Neural cell (in vitro differentiated cells): Measurements from ENCODE around the gene SND1. TPM values are rescaled to one million over a fixed set of nuclear protein-coding genes. Genes with fewer than 3 reads are reported as not detected.

Experiments used
- H2AFZ ChIP-seq: fragments of 200-600, 300-800 bp; sonication (generic), shearing (Covaris generic); 2 replicates; pipeline ENCODE4 v1.6.0; 2014; ENCODE audit warnings: low read depth, mild to moderate bottlenecking, antibody characterized with exemption, low read length, moderate library complexity
- H3F3A ChIP-seq: fragments of 200-600 bp; shearing (Covaris generic); 2 replicates; pipeline ENCODE4 v1.6.1; 2016; ENCODE audit warnings: mild to moderate bottlenecking, moderate library complexity, mixed read lengths, antibody characterized with exemption, low read length; ENCODE audit not compliant: insufficient read depth, poor library complexity, severe bottlenecking
- H3K27ac ChIP-seq: fragments of 200-600, 300-800 bp; sonication (generic), shearing (Covaris generic); 2 replicates; pipeline ENCODE4 v1.5.1; 2014; ENCODE audit warnings: mild to moderate bottlenecking, low read length, moderate library complexity
- H3K27me3 ChIP-seq: fragments of 300-800, 200-600 bp; sonication (generic), shearing (Covaris generic); 2 replicates; pipeline ENCODE4 v1.6.0; 2014; ENCODE audit warnings: mild to moderate bottlenecking, low read depth, low read length, moderate library complexity; ENCODE audit not compliant: insufficient read depth
- H3K36me3 ChIP-seq: fragments of 300-800, 200-600 bp; sonication (generic), shearing (Covaris generic); 2 replicates; pipeline ENCODE4 v1.5.1; 2014; ENCODE audit warnings: mild to moderate bottlenecking, antibody characterized with exemption, low read length, moderate library complexity; ENCODE audit not compliant: insufficient read depth
- H3K4me2 ChIP-seq: fragments of 300-800, 200-600 bp; sonication (generic), shearing (Covaris generic); 2 replicates; pipeline ENCODE4 v1.6.0; 2014; ENCODE audit warnings: mild to moderate bottlenecking, low read length
- H3K4me3 ChIP-seq: fragments of 300-800, 200-600 bp; sonication (generic), shearing (Covaris generic); 2 replicates; pipeline ENCODE4 v1.5.1; 2014; ENCODE audit warnings: mild to moderate bottlenecking, low read length, moderate library complexity
- H3K79me2 ChIP-seq: fragments of 200-600 bp; shearing (Covaris generic); replicated peaks from 2 replicates; pipeline ENCODE4 v1.6.0; 2014; ENCODE audit warnings: mild to moderate bottlenecking, low read length, moderate library complexity; ENCODE audit not compliant: insufficient read depth
- H3K9ac ChIP-seq: fragments of 300-800, 200-600 bp; sonication (generic), shearing (Covaris generic); 2 replicates; pipeline ENCODE4 v1.6.1; 2016; ENCODE audit warnings: mild to moderate bottlenecking, low read length, mixed read lengths
- H3K9me2 ChIP-seq: fragments of 200-600 bp; shearing (Covaris generic); 2 replicates; pipeline ENCODE4 v1.6.1; 2016; ENCODE audit warnings: mild to moderate bottlenecking, low read length, mixed read lengths; ENCODE audit not compliant: insufficient read depth
- H3K9me3 ChIP-seq: fragments of 200-600, 300-800 bp; sonication (generic), shearing (Covaris generic); 2 replicates; pipeline ENCODE4 v1.6.1; 2016; ENCODE audit warnings: mild to moderate bottlenecking, mixed run types, low read length, moderate library complexity, mixed read lengths
- H4K20me1 ChIP-seq: fragments of 200-600 bp; shearing (Covaris generic); 2 replicates; pipeline ENCODE4 v1.6.1; 2016; ENCODE audit warnings: mild to moderate bottlenecking, mixed run types; ENCODE audit not compliant: insufficient read depth
- CTCF ChIP-seq: fragments of 450-650 bp; IDR thresholded peaks from 2 replicates; pipeline ENCODE4 v1.5.1; 2014; ENCODE audit warnings: antibody characterized with exemption, mild to moderate bottlenecking, moderate library complexity; ENCODE audit not compliant: poor library complexity, severe bottlenecking
- EP300 ChIP-seq: fragments of 450-650 bp; conservative IDR thresholded peaks from 2 replicates; pipeline ENCODE4 v1.6.1; 2014; ENCODE audit warnings: antibody characterized with exemption, mild to moderate bottlenecking, moderate library complexity; ENCODE audit not compliant: poor library complexity, severe bottlenecking
- EZH2 ChIP-seq: fragments of 200-600, 300-800 bp; shearing (Covaris generic), sonication (generic); IDR thresholded peaks from 2 replicates; pipeline ENCODE4 v1.6.1; 2014; ENCODE audit warnings: antibody characterized with exemption, low read length, borderline replicate concordance, mild to moderate bottlenecking; ENCODE audit not compliant: insufficient read depth, poor library complexity, severe bottlenecking
- MXI1 ChIP-seq: fragments of 450-650 bp; conservative IDR thresholded peaks from 2 replicates; pipeline ENCODE4 v1.6.1; 2014; ENCODE audit warnings: antibody characterized with exemption, mild to moderate bottlenecking; ENCODE audit not compliant: poor library complexity, severe bottlenecking
- POLR2AphosphoS5 ChIP-seq: IDR thresholded peaks from 2 replicates; pipeline ENCODE4 v1.6.1; 2012
- RAD21 ChIP-seq: fragments of 450-650 bp; conservative IDR thresholded peaks from 2 replicates; pipeline ENCODE4 v1.6.1; 2014; ENCODE audit warnings: antibody characterized with exemption, mild to moderate bottlenecking, moderate library complexity
- REST ChIP-seq: IDR thresholded peaks from 2 replicates; pipeline ENCODE4 v1.6.1; 2012; ENCODE audit warnings: borderline replicate concordance
- SMC3 ChIP-seq: fragments of 450-650 bp; conservative IDR thresholded peaks from 2 replicates; pipeline ENCODE4 v1.6.1; 2014; ENCODE audit warnings: antibody characterized with exemption, mild to moderate bottlenecking, moderate library complexity; ENCODE audit not compliant: poor library complexity
- TAF1 ChIP-seq: IDR thresholded peaks from 2 replicates; pipeline ENCODE4 v1.6.1; 2012; ENCODE audit warnings: low read depth
- polyA plus RNA-seq: library from polyadenylated mRNA; depleted of rRNA; stranded (reverse); fragments of >200 nt; gene quantifications from 2 replicates; pipeline ENCODE4 v1.2.3, GENCODE V29; 2014

SND1 gene
- polyA plus RNA-seq, 1 donor from 2014 or later: 37.4 TPM

DNA sequence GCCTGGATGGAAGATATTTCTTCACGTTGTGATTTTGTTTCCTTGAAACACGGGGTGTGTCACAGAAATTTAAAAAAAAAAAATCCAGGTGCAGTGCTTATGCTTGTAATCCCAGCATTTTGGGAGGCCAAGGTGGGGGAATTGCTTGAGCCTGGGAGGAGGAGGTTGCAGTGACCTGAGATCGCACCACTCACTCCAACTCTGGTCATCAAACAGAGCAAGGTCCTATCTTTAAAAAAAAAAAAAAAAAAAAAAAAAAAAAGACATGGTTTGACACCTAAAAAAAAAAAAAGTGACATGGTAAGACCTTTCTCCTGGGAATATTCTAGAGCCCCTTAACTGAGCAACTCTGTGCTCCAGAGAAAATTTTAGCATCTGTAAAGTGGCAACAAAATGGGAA lies 388.2 kb downstream of the SND1 start:
- H3K9ac ChIP-seq: no peak overlapping the region
- no peaks in the 10 kb centered on the region for H3F3A ChIP-seq
- no peaks in the 10 kb centered on the region for H4K20me1 ChIP-seq
- no peaks in the 10 kb centered on the region for H3K79me2 ChIP-seq
- no peak overlapping the region for H3K4me3 ChIP-seq
- H3K27ac ChIP-seq: no peak overlapping the region
- TF ChIP-seq EP300: no peak
- TF ChIP-seq MXI1: no peak
- no peak for TF ChIP-seq SMC3
- no peak for TF ChIP-seq CTCF
- TF ChIP-seq EZH2: no peak
- no peak for TF ChIP-seq POLR2AphosphoS5
- TF ChIP-seq TAF1: no peak
- no peak for TF ChIP-seq RAD21
- no peak for TF ChIP-seq REST
- no peaks in the 10 kb centered on the region for H3K9me2 ChIP-seq
- H2AFZ ChIP-seq: no peak overlapping the region
- no peaks in the 10 kb centered on the region for H3K36me3 ChIP-seq
- H3K9me3 ChIP-seq: no peaks in the 10 kb centered on the region
- H3K27me3 ChIP-seq: no peaks in the 10 kb centered on the region
- H3K4me2 ChIP-seq: no peak overlapping the region

- no peaks in the 10 kb centered on the region for H3K79me2 ChIP-seq
- no peak overlapping the region for H2AFZ ChIP-seq
- H3K27me3 ChIP-seq: no peaks in the 10 kb centered on the region
- H3K9me2 ChIP-seq: no peaks in the 10 kb centered on the region
- H3K27ac ChIP-seq: no peak overlapping the region
- H3F3A ChIP-seq: no peaks in the 10 kb centered on the region
- H4K20me1 ChIP-seq: no peaks in the 10 kb centered on the region
- TF ChIP-seq SMC3: no peak
- TF ChIP-seq REST: no peak
- no peak for TF ChIP-seq MXI1
- no peak overlapping the region for H3K4me3 ChIP-seq
- no peak overlapping the region for H3K4me2 ChIP-seq
- H3K9me3 ChIP-seq: no peaks in the 10 kb centered on the region
- no peak overlapping the region for H3K9ac ChIP-seq
- no peaks in the 10 kb centered on the region for H3K36me3 ChIP-seq
Observed at GRCh38 chr7:128041203-128041602, 389.2 kb downstream of the SND1 start.
